D721Med (cell line): ENCODE data around the gene PEX26.
"Not testable (repeated sequence)": the region's sequence is repeated elsewhere in the genome, so short reads cannot be mapped to it uniquely, and the experiment has no call there.

Experiments used
- DNase-seq: peaks from one replicate; pipeline ENCODE4 v3.0.0; 2011; ENCODE audit warnings: low spot score; ENCODE audit not compliant: insufficient read length
- FAIRE-seq: peaks from 2 replicates; lab custom pipeline; 2011; peaks lifted over from hg19 to GRCh38; lab: Jason Lieb, UNC
- TF ChIP-seq, protein P1 (sequence below): IDR thresholded peaks from 2 replicates; pipeline ENCODE4 v1.5.1; 2012; ENCODE audit warnings: mild to moderate bottlenecking, control low read depth; ENCODE audit not compliant: insufficient read depth; ENCODE audit errors: missing control alignments

The PEX26 gene

DNA sequence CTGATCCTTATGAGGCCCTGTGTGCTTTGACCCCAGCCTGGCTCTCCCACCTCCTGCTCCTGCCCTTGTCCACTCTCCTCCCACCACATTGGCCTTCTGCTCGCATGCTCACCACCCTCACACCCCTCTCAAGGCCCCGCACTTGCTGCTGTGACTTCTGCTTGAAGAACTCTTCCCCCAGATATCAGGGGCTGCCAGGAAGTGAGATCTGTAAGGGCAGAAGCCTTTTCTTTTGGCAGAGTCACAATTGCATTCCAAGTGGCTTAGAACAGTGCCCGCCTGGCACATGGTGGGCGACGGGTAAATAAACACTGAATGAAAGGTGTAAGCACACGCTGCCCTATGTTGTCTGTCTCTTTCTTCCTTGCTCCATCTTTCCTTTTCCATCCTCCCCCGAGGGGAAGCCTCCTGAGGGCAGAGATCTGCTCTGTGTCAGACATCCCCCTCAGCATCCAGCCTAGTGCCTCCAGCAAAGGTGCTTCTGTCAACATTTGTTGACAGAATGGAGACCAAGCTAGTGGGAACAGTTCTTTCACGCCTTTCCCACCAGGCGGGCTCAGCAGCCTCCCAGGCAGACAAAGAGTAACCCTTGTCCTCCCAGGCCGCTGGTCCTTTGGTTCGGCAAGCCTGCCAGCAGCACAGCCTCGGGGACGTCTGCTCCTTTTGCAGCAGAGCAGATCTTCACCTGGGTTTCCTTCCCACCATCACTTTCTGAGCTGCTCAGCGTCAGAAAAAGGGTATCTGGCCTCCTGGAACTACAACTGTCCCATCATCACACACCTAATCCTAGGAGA, 10.0 kb upstream of the PEX26 start:
- FAIRE-seq, result no peak
- TF ChIP-seq, protein P1, sequence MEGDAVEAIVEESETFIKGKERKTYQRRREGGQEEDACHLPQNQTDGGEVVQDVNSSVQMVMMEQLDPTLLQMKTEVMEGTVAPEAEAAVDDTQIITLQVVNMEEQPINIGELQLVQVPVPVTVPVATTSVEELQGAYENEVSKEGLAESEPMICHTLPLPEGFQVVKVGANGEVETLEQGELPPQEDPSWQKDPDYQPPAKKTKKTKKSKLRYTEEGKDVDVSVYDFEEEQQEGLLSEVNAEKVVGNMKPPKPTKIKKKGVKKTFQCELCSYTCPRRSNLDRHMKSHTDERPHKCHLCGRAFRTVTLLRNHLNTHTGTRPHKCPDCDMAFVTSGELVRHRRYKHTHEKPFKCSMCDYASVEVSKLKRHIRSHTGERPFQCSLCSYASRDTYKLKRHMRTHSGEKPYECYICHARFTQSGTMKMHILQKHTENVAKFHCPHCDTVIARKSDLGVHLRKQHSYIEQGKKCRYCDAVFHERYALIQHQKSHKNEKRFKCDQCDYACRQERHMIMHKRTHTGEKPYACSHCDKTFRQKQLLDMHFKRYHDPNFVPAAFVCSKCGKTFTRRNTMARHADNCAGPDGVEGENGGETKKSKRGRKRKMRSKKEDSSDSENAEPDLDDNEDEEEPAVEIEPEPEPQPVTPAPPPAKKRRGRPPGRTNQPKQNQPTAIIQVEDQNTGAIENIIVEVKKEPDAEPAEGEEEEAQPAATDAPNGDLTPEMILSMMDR, result no peak
- DNase-seq, result no peak

DNA sequence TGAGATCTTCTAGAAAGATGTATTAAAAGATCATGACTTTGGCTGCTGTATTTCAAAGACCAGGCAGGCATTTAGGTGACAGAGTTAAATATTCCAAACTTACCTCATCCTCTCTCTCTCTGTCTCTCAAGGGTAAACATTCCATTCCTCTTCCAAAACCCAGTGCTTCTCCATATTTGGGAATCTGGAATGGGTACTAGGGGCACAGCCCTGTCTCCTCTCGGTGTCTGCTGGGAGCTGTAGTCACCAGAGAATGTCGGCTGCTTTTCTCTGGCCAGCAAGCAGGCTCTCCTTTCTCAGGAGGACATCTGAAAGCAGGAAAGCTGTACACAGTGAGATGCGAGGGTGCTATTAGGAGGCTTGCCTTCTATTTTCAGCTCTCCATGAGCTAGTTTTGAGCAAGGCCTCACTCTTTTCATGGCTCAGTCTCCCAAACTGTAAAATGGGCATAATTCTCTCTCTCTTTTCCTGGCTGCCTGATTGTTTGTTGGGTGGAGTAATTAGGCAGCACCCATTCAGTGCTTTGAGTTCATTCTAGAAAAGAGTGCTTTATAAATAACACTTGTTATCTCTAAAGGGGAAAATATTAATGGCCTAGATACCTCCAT, 9.3 kb upstream of the PEX26 start:
- DNase-seq, result no peak
- FAIRE-seq, result no peak
- TF ChIP-seq, protein P1, result no peak

DNA sequence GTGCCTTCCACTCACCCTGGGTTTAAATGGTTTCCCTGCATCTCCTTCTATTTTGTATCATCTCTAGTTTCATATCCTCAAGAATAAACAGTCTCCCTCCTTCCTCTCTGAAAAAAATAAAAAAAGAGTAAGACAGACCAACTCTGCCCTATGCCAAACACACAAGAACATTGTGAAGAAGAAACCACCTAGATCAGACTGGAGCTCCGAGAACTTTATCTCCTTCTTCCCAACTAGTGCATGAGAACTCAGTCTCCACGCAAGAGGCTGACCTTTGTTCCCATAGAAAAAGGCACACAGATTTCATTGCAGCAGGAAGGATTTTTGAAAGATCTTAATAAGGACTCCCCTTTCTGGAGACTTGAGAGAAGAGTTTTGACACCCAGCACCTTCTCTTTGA, 8.7 kb upstream of the PEX26 start:
- TF ChIP-seq, protein P1, result no peak
- no peak for FAIRE-seq

DNA sequence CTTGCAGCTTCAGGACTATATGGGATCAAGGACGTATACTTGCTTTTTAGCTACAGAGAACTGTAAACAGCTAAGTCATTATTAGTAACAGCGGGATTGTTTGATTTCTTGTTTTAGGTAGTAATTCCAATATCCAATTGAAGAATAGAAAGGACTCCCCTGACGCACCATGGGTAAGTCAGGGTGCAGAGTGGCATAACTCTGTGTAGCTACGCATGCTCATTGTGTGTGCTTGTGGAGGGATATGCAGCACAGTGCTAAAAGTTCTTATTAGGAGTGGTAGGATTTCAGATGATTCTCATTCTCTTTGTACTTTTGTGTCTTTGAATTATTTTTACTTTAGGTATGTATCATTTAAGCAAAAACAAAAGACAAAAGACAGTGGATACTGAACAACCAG, 7.7 kb upstream of the PEX26 start:
- no peak for FAIRE-seq
- DNase-seq, result no peak
- TF ChIP-seq, protein P1, result no peak

More for the DNA sequence above, 8.7 kb upstream of the PEX26 start:
- DNase-seq, result no peak

DNA sequence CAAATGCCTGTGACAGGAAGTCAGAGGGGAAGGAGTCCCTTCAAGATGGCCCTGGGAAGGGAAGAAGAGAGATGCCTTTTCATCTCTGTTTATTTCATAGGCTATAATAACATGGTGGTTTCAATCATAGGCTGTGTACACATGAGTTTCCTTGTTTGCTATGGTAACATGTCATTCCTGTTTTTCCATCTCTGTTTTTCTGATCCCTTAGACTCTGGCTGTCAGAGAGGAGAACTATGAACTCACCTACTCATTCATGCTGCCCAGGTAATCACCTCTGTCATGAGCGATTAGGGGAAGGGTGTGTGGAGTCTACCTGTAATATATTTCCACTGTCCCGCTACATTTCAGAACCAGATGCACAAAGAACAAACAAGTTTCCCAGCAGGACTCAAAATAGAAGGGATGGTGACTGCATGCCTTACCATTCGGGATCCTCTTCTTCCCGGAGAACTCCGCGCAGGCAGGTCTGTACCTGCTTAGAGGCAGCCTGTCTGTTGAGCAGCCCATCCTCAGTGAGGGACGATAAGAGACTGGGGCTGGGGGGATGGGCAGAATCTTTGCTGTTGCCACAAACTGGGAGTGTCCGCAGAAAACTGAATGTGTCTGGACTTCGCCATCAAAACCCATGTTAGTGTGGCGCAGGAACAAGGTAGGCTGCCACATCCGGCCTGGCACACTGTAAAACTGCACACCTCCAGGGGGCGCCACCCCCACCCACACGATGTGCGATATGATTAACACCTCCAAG, 7.1 kb upstream of the PEX26 start:
- no peak for DNase-seq
- FAIRE-seq, result no peak
- TF ChIP-seq, protein P1, result peak; percentile 14

DNA sequence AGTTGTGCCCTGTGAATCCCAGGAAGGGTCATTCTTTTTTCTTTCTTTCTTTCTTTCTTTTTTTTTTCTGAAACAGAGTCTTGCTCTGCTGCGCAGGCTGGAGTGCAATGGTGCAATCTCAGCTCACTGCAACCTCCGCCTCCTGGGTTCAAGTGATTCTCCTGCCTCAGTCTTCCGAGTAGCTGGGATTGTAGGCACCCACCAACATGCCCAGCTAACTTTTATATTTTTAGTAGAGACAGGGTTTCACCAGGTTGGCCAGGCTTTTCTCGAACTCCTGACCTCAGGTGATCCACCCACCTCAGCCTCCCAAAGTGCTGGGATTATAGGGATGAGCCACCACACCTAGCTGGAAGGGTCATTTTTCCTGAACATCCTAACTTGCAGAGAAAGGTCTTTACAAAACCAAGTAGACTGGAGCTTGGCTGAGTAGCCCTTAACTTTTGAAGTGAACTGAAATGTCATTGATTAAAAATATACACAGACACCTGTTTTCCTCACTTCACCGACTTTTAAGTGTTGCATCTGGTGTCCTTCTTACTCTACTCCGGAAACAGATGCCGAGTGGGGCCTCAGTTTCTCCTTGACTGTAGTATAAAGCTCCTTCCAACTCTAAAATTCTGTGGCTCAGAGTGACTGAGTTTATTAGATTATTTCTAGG, 6.4 kb upstream of the PEX26 start:
- DNase-seq, FAIRE-seq: not testable (repeated sequence)

DNA sequence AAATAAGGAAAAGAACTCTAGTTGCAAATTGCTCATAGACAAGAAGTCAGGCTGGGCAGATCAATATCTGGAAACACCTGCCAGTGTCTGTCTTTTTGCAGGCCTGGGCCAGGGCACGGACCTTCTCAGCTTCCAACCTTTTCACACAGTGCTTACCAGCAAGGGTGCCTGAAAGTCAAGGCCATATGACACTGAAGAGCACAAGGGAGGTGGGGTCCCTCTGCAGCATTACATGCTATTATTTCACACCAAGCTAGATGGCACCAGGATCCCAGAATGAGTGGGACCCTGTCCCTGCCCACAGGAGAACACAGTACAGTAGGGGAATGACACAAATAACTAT, 5.9 kb upstream of the PEX26 start:
- DNase-seq, result no peak
- TF ChIP-seq, protein P1, result no peak
- FAIRE-seq, result no peak
